ENCODE results near the gene INF2.
"Not testable (repeated sequence)": the region's sequence is repeated elsewhere in the genome, so short reads cannot be mapped to it uniquely, and the experiment has no call there.

Gene INF2

DNA sequence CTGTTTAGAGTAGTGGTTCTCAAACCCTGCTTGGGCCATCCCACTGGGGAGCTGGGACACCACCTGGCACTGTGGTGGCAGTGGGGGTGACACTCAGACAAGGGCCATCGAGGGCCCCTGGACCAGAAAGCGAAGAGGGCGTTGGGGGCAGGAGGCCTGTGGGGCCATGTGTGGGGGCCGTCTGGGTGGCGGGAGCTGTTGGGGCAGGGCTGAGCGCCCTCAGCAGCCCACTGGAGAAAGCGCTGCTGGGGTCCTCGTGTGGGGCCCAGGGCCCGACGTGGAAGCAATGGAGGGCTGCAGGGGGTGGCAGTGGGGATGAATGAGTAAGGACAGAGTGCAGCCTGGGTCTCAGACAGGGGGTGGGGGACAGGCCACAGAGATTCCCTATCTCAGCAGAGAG lies 28.7 kb downstream of the INF2 start:
- in situ Hi-C loops (cut with MboI; ENCODE audit: low sequenced_read_pairs): no loop called here

DNA sequence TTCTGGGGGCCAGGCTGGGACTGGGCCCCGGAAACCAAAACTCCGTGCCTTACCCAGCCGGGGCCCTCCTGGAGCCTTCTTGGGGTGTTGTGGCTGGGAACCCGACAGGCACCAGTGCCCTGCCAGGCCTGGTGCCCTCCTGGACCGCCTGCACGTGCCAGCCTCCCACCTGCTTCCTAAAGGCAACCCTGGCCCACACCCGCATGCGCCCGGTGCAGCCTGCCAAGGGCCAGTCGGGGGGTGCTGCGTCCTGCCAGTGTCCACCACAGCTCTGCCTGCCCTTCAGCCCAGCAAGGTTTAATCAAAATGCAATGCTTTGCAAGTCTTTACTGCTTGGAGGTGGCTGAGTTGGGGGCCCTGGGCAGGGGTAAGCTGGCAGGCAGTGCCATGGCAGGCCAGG lies 29.5 kb downstream of the INF2 start:
- in situ Hi-C loops (cut with MboI; ENCODE audit: low sequenced_read_pairs): no loop called here

DNA sequence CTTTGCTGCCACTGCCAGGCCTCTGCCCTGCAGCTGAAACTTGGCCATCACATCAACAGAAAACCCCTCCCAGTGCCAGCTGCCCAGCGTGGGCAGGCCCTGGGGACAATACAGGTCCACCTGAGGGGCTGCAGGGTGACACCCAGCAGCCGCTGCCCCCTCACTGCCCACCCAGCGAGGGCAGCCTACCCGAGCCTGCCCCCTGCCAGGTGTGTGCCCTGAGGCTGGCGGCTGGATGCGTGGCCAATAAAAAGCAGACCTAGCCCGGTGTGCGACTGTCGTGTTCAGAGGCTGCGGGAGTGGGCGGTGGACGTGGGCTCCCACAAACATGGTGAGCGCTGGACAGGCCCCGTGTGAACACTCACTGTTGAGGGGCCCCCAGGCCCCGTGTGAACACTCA lies 29.9 kb downstream of the INF2 start:
- in situ Hi-C loops (cut with MboI; ENCODE audit: low sequenced_read_pairs): no loop called here

DNA sequence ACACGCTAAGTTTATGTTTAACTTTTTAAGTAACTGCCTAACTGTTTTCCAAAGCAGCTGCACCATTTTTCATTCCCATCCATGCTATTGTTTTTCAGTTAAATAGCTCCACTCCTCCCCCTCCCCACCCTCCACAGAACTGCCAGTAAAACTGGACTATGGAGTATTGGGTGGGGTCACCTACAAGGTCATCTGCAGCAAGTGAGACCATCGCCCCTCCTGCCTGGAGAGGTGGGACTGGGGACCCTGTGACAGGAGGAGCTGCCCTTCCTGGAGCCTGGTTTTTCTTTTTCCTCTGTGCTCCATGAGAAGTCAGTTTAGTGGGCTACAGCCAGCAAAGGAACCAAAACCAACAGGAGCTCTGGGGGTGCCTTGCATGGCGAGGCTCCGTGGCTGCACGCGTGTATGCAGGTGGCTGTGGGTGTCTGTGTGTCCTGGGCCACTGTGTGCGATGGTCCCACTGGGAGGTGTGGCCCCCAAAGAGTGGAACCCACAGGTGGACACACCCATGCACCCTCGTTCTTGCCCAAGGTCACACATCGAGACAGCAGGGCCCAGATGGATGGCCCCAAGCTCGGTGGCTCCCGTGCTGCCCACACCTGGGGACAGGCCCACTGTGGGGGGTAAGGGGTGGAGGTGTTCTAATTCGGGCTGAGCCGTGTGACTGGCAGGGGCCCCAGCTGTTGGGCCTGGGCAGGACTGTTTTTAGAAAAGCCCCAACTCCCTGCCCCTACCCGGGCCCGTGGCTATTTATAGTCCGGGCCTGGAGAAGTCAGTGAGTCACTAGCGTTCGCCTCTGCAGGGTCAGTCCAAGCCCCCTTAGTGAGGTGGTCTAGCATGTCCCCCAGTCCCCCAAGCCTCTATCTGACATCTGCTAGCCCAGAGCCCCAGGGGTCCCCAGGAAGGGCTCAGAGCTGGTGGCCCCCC lies 32.4 kb downstream of the INF2 start:
- in situ Hi-C loops (cut with MboI; ENCODE audit: low sequenced_read_pairs): no loop called here

DNA sequence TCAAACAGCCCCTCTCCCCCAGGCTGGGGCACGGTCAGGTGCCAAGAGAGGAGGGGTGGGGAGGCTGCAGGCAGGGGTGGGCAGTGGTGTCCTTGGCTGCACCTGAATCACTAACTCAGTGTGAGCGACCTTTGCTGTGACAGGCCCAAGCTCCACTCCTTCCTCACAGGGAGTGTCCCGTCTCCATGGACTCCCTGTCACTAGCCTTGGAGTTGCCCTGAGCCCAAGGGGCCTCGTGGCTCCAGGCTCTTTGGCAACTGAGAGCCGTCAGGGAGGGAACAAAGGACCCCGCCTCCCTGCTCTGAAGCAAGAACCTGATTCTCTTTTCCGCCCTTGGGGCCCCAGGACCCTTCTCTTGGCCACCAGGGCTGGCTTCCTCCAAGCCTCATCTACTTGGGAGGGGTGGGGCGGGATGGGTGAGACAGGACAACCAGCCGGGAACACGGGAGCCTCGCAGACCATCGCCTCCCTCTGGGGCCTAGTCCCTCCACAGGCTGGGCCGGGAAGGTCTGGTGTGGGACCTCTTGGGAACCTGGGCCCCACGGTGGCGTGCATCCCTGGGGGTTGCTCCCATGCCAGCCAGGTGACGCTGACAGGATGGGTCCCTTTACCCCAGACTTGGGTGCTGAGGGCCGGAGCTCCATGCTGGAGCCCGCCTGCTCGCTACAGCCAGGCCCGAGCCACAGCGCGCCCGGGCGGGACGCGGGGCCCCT lies 33.7 kb downstream of the INF2 start:
- in situ Hi-C loops (cut with MboI; ENCODE audit: low sequenced_read_pairs): no loop called here

DNA sequence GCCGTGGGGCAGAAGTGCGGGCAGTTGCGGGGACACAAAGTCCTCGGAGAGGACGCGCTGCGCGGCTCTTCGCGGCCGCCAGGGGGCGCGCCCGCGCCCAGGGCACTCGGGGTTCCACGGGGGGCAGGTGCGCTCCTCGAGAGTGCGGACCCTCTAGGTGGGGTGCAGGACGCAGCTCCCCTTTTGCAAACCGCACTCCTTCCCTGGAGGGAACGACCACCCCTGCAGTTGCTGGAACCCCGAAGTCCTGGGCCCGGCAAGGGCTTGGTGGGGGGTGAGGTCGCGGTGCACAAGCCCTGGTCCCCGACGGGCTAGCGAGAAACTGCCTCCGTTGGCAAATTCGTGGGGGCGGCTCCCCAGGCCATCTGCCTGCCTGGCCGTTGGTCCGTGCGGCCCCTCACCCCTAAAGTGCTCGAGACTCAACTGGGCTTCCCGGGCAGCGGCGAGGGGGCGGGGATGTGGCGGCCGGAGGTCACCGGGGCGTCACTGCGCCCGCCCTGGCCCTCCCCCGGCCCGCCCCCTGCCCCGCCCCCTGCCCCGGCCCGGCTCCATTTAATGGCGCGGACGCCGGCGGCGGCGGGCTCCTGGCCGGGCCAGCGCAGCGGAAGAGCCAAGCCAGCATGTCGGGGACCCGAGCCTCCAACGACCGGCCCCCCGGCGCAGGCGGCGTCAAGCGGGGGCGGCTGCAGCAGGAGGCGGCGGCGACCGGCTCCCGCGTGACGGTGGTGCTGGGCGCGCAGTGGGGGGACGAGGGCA lies 34.4 kb downstream of the INF2 start, which contains the start of gene ADSS1:
TSS of gene ADSS1 (plus strand) at position 579 of the 756 bp plus-strand sequence. CDS start at position 621, 42 bp downstream.
- in situ Hi-C loops (cut with MboI; ENCODE audit: low sequenced_read_pairs): no loop called here

DNA sequence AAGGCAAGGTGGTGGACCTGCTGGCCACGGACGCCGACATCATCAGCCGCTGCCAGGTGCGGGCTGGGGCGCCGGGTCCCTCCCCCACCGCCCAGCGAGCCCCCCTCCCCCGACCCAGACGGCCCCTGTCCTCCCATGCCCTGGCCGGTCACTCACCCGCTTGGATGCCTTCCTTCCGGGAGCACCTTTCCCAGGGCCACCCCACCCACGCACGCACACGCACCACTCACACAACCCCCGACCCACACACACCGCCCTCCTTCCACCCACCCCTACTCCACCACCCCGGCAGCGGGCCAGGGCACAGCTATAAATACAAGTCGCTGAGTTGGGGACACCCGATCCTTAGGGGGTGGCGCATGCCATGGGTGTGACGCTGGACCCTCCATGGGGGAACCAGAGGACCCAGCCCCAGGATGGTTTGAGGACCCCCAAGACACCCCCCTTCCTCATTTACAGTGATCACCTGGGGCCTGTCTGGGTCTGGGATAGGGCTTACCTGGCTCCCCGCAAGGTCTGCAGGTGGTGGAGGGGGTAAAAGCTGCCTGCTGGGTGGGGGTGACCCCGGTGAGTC lies 35.1 kb downstream of the INF2 start:
- in situ Hi-C loops (cut with MboI; ENCODE audit: low sequenced_read_pairs): no loop called here

DNA sequence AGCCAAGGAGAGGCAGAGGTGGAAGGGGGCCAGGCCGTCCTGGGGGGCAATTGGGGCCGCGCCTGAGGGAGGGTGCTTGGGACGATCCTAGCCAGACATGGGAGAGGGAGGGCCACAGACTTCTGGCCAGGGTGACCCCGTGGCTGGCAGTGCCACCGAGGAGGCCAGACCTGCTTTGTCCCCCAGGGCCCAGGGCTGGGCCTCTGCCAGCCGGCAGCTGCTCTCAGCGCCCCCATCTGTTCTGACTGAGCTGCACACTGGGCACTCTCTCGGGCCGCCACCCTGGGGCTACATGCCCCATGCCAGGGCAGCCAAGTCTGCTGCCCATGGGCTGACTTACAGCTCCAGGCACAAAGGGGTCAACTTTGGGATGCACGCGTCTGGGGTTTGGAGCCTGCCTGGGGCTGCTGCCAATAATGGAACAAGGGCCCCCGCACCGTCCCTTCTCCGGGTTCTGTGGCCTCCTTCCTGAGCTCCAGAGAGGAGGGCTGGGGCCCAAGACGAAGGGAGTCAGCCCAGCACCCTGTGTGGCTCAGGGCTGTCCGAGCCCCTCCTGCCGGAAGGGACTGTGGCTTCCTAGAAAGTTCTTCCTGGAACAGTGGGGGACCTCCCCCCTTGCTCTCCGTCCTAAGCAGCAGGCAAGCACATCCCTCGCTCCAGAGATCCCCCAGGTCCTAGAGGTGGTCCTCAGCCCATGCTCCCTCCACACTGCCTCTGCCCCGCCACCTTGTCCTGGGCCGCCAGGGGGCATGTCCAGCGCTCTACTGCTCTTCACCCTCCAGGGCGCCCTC lies 35.8 kb downstream of the INF2 start:
- in situ Hi-C loops (cut with MboI; ENCODE audit: low sequenced_read_pairs): no loop called here

DNA sequence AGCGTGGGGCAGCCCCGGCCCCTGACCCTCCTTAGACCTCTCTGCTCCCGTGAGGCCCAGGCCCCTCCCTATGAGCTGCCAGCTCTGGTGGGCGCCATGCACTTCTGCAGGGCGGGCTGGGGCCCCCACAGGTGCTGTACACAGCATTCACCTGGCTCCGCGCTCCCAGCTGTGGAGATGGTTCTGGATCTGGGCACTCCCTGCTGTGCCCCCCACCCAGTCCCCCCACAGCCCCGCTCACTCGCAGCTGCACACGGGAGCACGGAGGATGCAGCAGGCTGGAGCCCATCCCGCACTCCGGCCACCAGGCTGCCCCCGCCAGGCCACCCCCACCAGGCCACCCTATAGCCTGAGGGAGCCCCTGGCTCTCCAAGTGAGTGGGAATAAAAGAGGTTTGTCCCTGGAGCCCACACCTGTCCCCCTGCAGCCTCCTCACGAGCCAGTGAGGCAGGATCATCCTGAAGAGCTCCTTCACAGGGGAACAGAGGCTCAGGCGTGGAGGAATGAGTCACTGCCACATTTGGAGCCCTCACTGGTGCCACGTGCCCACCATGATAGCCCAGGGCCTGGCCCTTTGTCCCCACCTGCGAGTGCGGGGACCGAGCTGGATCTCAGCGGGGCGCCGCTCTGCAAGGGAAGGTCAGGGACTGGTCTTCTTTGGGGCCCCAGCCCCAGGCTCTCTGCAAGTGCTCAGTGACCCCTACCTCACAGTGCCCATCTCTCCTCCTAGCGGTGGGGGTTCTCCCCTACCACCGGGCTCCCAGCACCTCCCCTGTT lies 36.5 kb downstream of the INF2 start:
- in situ Hi-C loops (cut with MboI; ENCODE audit: low sequenced_read_pairs): no loop called here

DNA sequence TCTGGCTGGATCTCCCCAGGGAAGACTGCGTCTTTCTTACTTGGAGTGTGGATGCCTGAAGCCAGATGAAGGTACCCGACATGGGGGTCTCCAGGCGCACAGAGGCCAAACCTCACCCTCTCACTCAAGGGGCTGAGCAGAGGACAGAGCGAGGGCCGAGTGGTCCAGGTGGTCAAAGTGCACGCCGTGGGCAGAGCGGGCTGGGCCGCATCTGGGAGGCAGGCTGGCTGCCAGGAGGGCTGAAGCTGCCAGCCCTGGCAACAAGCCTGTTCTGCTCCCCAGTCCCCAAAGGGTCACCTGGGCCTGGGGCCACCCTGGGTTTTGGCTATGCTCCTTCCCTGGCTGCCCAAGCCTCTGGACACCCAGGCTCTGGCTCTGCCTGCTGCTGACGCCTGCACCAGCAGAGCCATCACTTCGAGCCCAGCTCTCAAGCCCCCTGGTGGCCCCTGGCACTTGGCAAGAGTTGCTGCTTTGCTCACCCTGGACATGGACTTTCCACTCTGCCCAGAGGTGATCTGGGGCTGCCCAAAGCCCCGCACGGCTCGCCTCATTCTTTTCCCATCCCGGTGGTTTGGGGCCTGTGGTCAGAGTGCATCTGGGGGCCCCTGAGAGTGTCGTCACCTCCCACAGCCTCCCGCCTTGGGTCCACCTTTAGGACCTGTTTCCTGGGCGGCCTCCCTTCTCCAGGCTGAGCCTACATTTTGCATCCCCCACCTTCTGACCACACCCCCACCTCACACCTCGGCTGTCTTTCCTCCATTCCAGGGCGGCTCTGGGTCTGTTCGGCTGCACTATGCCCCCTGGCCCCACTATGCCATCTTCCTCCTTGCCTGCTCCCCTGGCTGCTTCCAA lies 37.4 kb downstream of the INF2 start:
- in situ Hi-C loops (cut with MboI; ENCODE audit: low sequenced_read_pairs): no loop called here

DNA sequence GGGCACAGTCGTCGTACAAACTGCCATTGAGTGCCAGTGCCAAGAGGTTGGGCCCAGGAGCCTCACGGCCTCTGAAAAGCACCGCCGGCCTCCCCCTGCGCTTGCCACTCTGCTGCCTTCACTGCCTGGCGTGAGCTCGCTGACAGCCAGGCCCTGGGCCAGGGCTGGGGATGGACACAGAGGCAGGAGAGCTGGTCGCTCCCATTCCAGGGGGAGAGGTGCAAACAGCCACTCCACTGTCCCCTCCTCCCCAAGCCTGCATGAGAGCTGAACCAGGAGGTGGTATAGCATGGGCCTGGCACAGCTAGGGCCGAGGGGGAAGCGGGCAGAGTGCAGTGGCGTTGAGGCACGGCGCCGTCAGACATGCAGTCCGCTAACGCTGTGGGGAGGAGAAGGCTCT lies 39.2 kb downstream of the INF2 start:
- in situ Hi-C loops (cut with MboI; ENCODE audit: low sequenced_read_pairs): no loop called here

DNA sequence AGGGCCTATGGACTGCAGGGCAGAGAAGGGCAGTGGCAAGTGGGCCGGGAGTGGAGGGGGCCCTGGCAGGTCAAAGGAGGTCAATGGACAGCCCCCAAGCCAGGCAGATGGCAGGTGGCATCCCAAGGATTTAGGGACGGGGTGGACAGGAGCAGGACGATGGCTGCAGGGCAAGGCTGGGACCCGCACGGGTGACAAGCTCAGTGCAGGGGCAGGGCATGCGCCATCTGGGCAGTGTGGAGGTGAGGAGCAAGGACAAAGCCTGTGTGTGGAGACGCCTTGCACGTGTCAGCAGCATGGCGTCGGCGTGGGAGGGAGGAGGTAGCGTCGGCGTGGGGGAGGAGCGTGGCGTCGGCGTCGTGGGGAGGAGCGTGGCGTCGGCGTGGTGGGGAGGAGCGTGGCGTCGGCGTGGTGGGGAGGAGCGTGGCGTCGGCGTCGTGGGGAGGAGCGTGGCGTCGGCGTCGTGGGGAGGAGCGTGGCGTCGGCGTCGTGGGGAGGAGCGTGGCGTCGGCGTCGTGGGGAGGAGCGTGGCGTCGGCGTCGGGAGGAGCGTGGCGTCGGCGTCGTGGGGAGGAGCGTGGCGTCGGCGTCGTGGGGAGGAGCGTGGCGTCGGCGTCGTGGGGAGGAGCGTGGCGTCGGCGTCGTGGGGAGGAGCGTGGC lies 39.9 kb downstream of the INF2 start:
- in situ Hi-C loops (cut with MboI; ENCODE audit: low sequenced_read_pairs): not testable (repeated sequence)

DNA sequence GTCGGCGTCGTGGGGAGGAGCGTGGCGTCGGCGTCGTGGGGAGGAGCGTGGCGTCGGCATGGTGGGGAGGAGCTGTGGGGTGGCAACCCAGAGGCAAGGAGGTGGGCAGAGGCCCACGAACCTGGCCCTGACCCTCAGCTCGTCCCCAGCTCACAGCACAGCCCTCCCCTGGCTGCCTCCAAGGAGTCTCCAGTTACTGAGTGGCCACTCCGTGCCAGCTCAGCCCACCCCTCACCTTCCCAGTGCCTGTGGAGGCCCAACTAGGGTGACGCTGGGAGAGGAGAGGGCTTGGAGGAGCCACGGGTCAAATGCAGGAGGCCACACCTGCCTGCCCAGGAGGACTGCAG lies 40.4 kb downstream of the INF2 start:
- in situ Hi-C loops (cut with MboI; ENCODE audit: low sequenced_read_pairs): no loop called here

DNA sequence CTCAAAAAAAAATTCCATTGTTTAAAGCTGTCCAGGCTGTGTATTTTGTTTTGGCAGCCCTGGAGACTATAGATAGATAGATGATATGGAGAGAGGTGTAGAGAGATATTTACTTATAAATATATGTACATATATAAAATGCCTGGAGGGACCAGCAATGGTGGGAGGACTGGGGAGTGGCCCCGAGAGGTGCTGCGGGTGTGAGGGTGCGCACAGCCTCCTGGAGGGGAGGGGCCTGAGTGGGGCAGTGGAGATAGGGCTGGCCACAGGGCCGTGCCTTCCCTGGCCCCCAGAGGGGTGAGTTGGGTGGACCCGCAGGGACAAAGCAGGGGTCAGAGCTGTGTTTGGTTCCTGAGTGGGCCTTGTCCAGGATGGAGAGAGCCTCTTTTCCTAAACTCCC lies 41.1 kb downstream of the INF2 start:
- in situ Hi-C loops (cut with MboI; ENCODE audit: low sequenced_read_pairs): no loop called here

DNA sequence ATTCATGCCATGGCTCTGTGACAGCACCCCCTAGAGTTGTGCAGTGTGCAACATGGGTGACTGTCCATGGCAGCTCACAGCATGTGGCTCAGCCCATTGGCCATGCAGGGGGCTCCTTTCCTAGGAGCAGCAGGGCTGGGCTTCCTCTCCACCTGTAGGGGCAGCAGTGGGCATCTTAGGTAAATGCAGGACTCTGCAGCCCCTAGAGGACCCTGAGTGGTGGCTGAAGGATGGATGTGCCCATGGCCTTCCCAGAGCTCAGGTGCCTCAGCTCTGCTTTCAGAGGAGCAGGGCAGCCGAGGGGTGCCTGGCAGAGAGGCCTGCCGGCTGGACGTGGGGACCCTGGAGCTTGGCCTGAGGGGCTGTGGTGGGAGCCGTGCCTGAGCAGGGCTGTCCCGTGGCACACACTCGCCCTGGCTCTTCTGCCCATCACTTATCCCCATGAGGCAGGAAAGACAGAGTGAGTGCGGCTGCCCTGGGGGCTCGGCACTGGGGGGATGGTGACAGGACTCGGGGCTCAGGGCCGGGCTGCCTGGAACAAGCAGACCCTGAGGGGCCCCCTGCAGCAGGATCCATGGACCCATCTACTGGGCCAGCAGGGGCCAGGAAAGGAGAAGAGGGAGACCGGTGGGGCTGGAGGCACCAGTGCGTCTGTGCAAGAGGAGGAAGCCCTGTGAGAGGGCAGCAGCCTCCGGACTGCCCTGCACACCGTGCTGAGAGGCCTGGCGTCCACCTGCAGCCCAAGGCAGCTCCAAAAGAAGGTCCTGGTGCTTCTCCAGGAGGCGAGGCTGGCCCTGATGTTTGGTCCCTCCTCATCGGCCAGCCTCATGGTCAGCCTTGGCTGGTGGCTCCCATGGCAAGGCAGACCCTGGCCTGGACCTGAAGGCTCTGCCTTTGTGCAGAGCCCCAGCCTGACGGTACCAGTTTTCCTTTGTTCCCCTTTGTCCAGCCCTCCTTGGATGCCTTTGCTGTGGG lies 42.2 kb downstream of the INF2 start:
- in situ Hi-C loops (cut with MboI; ENCODE audit: low sequenced_read_pairs): no loop called here

DNA sequence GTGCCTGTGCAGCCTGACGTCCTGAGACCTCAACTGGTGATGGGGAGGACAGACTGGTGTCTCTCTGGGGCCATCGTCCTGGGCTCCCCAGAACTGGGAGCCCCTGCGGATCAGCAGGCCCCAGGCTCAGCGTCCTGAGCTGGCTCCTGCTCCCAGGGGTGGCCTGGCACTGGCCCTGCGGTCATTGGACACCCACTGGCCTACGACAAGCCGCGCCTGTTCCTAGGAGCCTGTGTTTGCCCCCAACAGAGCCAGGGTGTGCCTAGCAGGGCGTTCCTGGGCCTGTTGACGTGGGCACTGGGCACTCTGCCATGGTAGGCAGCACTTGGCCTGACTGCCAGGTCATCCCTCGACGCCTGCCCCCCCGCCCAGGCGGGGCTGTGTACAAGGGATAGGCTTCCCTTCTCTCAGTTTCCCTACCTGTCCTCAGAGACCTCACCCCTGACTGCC lies 43.0 kb downstream of the INF2 start:
- in situ Hi-C loops (cut with MboI; ENCODE audit: low sequenced_read_pairs): no loop called here
